ENCODE results near the gene IRX5.

The IRX5 gene

DNA sequence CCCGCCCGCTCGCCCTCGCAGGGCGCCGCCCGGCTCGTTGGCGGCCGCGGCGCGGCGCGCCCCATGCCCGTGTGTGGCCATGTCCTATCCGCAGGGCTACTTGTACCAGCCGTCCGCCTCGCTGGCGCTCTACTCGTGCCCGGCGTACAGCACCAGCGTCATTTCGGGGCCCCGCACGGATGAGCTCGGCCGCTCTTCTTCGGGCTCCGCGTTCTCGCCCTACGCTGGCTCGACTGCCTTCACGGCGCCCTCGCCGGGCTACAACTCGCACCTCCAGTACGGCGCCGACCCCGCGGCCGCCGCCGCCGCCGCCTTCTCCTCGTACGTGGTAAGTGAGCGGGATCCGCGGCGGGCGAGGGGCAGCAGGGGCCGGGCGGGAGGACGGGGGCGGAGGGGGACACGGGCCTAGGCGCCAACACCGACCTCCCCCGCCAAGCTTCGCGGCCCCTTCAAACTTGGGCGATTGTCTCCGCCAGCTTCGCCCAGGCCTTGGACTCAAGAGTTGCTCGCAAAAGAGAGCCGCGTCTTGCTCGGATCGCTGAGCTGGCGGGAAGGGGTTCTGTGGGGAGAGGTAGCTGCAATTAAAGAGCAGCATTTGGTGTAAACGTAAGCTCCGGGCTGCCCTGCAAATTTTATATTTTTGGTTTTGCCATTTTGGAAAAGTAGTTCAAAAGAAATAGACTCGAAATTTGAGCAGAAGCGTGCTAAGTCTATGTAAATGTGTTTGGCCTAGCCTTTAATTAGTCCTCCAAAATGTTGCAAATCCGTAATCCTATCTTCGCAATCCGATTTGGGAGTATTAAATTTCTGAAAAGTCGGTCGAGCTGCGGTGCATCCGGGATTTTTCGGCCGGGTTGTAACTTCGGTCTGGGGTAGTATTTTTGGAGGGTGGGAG lies 702 bp downstream of the IRX5 start:
- DNase-seq: peak in 1 of 2 experiments; percentile 38

DNA sequence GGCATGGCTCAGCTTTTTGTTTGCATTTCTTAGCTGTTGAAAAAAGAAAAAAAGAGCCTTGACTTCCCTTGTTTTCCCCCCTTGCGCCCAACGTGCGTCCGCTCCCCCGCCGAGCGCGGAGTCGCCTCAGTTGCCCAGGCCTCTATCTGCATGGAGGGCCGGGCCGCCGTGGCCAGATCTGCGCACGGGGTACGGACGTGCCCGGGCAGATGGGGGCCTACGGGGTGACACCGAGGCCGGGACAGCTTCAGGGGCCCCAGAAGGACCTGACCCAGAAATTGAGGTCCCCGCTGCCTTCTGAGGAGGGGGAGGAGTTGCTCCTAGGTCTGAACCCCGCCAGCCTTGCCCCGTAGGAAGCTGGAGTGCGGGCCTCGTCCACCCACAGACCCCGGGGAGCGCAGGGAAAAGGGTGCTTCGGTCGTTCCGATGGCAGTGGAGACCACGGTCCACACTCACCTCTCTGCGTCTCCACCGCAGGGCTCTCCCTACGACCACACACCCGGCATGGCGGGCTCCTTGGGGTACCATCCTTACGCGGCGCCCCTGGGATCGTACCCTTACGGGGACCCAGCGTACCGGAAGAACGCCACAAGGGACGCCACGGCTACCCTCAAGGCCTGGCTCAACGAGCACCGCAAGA lies 1.5 kb downstream of the IRX5 start:
- no peak for DNase-seq

DNA sequence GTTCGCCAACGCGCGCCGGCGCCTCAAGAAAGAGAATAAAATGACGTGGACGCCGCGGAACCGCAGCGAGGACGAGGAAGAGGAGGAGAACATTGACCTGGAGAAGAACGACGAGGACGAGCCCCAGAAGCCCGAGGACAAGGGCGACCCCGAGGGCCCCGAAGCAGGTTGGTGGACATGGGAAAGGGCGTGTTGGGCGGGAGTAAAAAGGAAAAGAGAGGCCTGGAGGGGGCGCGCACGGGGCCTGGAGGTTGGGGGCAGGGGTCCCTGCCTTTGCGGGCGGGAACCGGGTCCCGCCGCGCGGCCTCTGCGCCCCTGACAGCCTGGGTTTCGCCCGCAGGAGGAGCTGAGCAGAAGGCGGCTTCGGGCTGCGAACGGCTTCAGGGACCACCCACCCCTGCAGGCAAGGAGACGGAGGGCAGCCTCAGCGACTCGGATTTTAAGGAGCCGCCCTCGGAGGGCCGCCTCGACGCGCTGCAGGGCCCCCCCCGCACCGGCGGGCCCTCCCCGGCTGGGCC lies 2.1 kb downstream of the IRX5 start:
- DNase-seq: no peak

DNA sequence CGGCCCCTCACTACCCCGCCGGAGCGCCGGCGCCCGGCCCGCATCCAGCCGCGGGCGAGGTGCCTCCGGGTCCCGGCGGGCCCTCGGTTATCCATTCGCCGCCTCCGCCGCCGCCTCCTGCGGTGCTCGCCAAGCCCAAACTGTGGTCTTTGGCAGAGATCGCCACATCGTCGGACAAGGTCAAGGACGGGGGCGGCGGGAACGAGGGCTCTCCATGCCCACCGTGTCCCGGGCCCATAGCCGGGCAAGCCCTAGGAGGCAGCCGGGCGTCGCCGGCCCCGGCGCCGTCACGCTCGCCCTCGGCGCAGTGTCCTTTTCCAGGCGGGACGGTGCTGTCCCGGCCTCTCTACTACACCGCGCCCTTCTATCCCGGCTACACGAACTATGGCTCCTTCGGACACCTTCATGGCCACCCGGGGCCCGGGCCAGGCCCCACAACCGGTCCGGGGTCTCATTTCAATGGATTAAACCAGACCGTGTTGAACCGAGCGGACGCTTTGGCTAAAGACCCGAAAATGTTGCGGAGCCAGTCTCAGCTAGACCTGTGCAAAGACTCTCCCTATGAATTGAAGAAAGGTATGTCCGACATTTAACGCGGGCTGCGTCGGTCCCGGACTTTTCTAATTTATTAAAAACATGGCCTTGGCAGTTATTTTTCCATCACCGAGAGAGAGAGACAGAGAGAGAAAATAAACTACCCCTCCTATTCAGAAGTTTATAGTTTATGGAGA lies 2.8 kb downstream of the IRX5 start:
- no peak for DNase-seq

- no peak for DNase-seq
Observed at GRCh38 chr16:54934481-54935265, 4.0 kb downstream of the IRX5 start.

DNA sequence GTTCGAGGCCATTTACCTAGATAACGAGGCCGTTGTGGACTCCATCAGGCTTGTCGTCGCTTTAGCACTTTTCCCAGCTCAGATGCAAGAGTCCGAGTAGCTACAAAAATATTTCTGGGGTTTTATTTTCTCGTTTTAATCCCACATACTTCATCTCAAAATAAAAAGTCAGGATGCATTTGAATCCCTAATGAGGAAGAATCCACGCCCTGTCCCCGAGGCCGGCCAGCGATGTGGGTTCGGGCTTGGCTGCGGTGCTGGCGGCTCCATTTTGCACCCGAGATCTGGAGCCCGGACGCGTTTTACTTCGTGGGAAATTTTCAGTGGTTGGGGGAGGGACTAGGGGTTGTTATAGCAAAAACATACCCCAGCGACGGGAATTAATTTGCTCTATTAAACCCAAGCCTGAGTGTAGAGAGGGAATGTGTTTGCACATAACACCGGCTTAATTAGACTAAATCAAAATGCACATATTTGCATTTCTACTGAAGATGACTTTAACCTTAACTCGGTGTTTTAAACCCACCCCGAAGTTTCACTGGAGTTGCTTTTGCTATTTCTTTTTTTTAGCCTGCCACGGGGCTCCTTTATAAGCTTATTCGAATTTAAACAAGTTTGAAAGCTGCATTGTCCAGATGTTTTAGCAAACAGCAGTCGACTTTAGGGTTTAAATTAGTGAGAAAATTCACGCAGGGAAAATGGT lies 4.8 kb downstream of the IRX5 start:
- no peak for DNase-seq

DNA sequence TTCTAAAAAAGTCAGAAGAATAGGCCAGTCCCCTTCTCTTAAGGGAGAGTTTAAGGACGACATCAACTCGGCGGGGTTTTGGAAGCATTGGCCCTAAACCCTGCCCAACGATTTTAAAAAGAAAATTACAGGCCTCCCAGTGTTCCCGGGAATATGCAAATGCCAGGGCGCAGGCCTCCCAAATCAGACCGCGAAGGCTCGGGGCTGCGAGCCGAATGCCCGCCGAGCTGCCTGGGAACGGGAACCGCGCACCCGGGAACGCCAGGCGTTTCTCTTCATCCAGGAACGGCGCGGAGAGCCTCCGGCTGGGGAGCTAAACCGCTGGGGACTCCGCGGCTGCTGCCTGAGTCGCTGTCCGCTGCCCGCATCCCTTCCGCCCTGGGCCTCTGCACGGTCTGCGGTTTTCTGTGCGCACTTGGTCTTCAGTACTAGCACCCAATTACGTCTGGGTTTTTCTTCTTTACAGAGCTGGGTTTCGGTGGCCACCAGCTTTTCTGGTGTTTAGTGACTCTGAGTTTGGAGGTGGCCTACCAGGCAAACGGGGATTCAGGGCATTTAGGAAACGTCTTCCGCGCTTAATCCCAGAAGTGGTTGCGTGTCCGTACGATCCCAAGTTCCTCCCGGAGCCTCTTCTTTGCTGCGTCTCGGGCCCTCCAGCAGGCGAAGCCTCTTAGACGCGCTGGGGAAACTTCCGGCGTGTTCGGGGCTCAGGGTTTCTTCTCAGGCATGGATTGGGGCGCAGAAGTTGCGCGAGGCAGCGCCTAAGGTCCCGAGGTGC lies 5.7 kb downstream of the IRX5 start:
- DNase-seq: no peak

GRCh38 chr16:54936979-54937670 lies 6.5 kb downstream of the IRX5 start:
- DNase-seq: no peak

DNA sequence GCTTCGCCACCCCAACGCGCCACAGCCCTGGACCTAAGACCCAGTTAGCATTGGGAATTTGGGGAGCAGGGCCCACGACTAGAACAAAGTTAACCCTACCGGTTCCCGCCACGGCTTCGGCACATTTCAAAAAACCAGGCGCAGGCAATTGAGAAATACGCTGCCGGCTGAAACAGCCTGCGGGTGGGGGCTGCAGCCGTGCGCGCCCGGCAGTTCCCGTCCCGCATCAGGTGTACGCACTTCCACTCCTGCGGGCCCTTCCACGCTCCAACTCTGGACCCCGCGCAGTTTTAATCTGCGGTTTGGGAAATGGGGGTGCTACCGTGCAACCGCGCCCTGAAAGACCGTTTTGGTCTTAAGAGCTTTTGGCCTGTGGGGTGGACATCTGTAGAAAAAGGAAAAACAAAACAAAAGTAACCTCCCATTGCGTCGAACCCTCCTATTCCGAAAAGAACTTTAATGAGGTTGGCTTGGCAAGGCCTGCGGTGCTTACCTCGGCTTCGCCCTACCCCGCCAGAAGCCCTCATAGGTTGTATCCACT lies 7.1 kb downstream of the IRX5 start:
- no peak for DNase-seq

DNA sequence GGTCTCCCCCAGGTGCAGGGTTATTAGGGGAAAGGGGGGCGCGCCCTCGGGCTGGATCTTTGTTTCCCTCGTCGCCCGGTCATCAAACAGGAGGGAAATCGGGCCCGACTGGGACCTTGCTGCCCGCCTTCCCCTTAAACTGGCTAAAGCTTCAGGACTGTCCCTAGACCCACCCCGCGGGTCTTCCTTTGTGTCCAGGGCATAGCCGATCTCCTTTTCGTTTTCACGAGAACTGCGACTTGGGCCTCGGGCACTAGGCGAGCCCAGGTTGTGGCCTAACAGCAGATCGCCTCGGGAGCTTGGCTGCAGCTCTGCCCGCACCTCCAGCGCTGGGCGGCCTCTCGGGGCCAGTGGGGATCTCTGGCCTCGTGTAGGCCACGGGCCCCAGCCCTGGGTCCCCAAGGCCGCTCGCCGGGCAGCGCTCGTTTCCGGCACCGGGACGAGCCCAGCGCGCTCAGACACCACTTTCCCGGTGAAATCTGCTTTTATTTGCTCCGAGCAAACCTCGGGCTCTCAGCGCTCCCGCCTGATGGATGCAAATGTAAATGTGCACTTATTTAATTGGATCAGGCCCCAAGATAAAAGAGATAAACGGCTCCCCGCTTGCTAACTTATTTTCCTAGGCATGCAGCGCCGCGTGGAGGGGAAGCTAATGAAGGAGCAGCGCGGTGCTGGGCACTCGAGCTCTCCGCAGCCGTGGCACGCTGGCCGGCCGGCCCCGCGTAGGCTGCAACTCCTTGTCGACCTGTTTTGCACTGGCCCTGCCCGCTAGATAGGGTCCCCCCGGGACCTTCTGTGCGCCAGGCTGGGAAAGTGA lies 7.8 kb downstream of the IRX5 start:
- DNase-seq: no peak

DNA sequence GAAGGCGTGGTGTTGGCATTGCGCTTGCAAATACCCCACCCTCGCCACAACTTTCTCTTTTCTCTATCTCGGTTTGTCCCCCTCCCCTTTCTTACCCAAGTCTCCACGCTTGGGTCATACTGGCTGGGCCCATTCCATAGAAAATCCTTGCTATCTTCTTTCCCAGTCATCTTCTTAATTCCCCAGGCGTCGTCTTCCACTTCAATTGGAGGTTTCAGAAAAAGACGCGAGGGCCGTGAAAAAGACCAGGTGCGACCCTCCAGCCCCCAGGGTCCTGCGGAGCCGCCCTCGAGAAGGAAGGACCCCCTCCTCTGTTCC lies 8.3 kb downstream of the IRX5 start:
- DNase-seq: no peak

DNA sequence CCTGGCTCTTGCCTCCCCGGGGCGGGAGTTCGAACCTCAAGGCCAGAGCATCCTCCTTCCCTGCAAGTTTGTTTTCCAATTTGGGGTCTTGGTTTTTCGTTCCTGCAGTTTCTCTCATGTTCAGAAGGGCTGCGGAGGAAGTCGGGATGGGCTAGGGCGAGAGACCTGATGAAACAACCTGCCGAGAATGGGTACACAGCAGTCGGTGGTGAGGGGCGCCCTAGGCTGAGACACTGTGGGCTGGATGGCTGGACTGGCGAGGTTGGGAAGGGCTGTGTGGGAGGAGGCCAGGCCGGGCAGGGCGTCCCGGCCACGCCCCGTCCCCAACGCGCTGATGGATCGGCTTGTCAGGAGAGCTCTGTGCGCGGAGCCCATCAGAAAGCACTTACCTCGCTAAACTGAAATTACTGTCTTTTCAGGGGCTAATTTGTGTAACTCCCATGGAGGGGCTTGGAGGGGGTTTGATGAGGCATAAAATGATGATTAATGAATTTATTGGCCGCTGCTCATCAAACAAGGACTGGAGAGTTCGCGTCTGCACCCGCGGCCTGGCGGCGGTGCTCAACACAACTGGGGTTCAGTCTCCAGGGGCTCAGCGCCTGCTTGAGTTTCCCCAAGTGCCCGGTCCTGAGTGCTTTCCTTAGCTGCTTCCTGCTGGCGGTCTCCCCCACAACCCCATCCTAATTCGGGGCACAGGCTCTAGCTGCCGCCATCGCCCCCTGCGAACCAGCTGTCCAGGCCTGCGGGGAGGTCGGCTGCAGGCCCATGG lies 9.0 kb downstream of the IRX5 start:
- no peak for DNase-seq

- DNase-seq: no peak
Observed at GRCh38 chr16:54940279-54940604, 9.6 kb downstream of the IRX5 start.

GRCh38 chr16:54942353-54942943 lies 11.8 kb downstream of the IRX5 start:
- DNase-seq: no peak

DNA sequence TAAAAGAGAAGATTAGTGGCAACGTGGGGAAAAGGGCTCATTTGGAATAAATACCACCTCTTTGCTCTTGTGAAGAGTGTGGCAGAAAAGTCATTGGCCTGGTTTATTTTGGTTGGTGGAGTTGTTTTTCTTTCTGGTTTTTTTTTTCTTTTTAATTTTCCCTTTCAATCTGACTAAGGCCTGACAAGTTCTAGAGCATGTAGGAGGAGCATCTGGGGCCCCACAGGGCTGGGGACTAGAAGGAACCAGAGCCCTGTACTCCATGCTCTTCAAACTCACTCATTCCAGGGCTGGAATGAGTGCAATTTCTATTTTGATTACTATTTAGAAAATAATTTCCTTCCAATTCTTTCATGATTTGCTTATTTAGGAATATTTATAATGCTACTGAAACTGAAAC lies 13.3 kb downstream of the IRX5 start:
- DNase-seq: no peak

GRCh38 chr16:54945063-54945462 lies 14.4 kb downstream of the IRX5 start:
- no peak for DNase-seq

- no peak for DNase-seq
Observed at GRCh38 chr16:54946909-54947308, 16.2 kb downstream of the IRX5 start.

- no peak for DNase-seq
Observed at GRCh38 chr16:54947616-54948015, 17.0 kb downstream of the IRX5 start.

- DNase-seq: no peak
Observed at GRCh38 chr16:54952195-54952594, 21.5 kb downstream of the IRX5 start.

Data from NCI-H446 (cell line).